ENCODE data around the gene EGLN1. TPM values are rescaled to one million over a fixed set of nuclear protein-coding genes. Genes with fewer than 3 reads are reported as not detected.
"Not testable (repeated sequence)": the region's sequence is repeated elsewhere in the genome, so short reads cannot be mapped to it uniquely, and the experiment has no call there.

The EGLN1 gene
- total RNA-seq: 32.5 to 34.4 TPM (median 33.6 TPM) in 3 replicates

DNA sequence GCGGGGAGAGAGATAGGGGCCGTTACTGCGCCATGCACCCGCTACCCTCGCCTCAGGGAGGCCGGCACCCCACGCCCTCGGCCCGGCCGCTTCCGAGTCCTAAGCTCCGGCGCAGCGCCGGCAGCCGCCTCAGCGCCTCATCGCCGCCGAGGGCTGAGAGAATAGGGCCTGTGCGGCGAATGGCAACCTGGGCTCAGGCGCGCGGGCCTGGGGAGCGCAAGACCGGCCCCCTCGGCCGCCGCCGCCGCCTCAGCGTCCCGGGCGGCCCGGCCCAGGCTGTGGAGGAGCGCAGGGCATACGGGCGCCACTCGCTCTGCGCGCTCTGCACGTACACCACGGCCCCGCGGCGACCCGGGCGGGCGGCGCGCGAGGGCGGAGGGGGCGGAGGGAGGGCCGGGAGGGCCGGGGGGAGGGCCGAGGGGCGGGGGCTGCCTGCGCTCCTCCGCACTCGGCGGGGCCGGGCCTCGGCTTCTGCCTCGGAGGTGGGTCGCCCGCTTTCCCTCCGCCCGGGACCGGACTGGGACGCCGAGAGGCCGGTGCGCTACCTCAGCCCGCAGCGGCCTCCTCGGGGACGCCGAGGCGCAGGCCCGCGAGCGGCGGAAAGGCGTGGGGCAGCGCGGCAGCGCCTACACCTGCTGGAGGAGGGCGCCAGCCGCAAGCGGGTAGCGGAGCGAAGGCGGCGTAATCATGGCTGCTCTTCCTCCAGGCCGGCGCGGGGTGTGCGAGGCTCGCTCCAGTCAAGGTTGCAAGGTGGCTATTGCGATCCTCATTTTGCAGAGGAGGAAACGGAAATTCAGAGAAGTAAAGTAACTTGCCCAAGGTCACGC is at the start of gene EGLN1:
EGLN1 (minus strand) TSS at position 317 of the 827 bp plus-strand sequence. CDS start 399 bp downstream, outside the sequence.
- Mint-ChIP-seq H3K4me1 (peaks cover 45% of the 10 kb centered on the region), H3K36me3 (no peaks in the 10 kb centered on the region), H3K4me3 (peak within 1 kb of the TSS; percentile 85), H3K27me3 (ENCODE audit: low read depth) (no peaks in the 10 kb centered on the region), H3K27ac (peak within 1 kb of the TSS; percentile 98), H3K9me3 (no peaks in the 10 kb centered on the region)
- DNase-seq (ENCODE audit: low spot score in 2 of 2, unreplicated experiment in 2 of 2): peak; percentile 77 to 85
- TF ChIP-seq, protein P1, sequence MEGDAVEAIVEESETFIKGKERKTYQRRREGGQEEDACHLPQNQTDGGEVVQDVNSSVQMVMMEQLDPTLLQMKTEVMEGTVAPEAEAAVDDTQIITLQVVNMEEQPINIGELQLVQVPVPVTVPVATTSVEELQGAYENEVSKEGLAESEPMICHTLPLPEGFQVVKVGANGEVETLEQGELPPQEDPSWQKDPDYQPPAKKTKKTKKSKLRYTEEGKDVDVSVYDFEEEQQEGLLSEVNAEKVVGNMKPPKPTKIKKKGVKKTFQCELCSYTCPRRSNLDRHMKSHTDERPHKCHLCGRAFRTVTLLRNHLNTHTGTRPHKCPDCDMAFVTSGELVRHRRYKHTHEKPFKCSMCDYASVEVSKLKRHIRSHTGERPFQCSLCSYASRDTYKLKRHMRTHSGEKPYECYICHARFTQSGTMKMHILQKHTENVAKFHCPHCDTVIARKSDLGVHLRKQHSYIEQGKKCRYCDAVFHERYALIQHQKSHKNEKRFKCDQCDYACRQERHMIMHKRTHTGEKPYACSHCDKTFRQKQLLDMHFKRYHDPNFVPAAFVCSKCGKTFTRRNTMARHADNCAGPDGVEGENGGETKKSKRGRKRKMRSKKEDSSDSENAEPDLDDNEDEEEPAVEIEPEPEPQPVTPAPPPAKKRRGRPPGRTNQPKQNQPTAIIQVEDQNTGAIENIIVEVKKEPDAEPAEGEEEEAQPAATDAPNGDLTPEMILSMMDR (IDR thresholded peaks at IDR 0.05; ENCODE audit: unreplicated experiment): no peak

DNA sequence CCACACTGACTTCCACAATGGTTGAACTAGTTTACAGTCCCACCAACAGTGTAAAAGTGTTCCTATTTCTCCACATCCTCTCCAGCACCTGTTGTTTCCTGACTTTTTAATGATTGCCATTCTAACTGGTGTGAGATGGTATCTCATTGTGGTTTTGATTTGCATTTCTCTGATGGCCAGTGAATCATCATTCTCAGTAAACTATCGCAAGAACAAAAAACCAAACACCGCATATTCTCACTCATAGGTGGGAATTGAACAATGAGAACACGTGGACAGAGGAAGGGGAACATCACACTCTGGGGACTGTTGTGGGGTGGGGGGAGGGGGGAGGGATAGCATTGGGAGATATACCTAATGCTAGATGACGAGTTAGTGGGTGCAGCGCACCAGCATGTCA is 49.4 kb upstream of the EGLN1 start:
- H3K4me1 Mint-ChIP-seq; H3K9me3 Mint-ChIP-seq; H3K36me3 Mint-ChIP-seq; H3K27ac Mint-ChIP-seq; H3K27me3 Mint-ChIP-seq (ENCODE audit: low read depth); H3K4me3 Mint-ChIP-seq; DNase-seq (ENCODE audit: low spot score in 2 of 2, unreplicated experiment in 2 of 2): not testable (repeated sequence)

DNA sequence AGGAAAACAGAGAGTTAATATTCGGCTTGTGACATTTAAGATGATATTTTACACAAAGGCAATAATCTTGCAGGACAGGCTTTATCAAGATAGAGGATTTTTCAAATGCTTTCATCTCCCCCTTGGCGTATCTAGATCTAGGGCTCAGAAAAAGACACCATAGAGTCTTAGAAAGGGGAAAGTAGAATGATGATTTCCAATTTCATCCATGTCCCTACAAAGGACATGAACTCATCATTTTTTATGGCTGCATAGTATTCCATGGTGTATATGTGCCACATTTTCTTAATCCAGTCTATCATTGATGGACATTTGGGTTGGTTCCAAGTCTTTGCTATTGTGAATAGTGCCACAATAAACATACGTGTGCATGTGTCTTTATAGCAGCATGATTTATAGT is 48.9 kb upstream of the EGLN1 start:
- not testable (repeated sequence) for H3K9me3 Mint-ChIP-seq; H3K27ac Mint-ChIP-seq; H3K27me3 Mint-ChIP-seq (ENCODE audit: low read depth); H3K36me3 Mint-ChIP-seq; DNase-seq (ENCODE audit: low spot score in 2 of 2, unreplicated experiment in 2 of 2); H3K4me3 Mint-ChIP-seq; H3K4me1 Mint-ChIP-seq

DNA sequence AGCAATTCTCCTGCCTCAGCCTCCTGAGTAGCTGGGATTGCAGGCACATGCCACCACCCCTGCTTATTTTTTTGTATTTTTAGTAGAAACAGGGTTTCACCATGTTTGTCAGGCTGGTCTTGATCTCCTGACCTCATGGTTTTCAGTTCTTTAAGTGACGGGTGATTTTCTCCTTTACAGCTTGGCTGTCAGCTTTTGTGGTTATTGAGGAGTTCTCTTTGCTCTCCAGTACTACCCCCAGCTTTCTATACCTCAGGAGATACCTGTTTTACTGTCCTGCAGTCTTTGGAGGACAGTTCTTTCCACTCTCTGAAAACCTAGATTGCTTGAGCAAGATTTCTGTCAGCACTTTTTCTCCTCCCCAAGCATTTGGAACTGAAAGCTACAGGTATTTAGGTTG is 45.9 kb upstream of the EGLN1 start:
- TF ChIP-seq, protein P1 (IDR thresholded peaks at IDR 0.05; ENCODE audit: unreplicated experiment): no peak
- Mint-ChIP-seq H3K9me3 (peaks cover 14% of the 10 kb centered on the region), H3K27me3 (ENCODE audit: low read depth) (peaks cover 8% of the 10 kb centered on the region)

DNA sequence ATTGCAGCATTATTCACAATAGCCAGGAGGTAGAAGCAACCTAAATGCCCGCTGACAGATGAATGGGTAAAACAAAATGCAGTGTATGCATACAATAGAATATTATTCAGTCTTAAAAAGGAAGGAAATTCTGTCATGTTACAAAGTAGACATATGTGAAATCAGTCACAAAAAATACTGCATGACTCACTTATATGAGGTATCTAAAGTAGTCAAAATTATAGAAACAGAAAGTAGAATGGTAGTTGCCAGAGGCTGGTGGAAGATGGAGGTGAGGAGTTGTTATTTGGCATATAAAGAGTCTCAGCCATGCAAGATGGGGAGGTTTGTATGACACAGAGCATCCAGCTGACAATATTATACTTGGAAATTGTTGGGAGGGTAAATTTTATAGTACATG is 43.0 kb upstream of the EGLN1 start:
- H3K4me3 Mint-ChIP-seq: no peak overlapping the region

More for the DNA sequence above, 45.9 kb upstream of the EGLN1 start:
- no peak for DNase-seq (ENCODE audit: low spot score in 2 of 2, unreplicated experiment in 2 of 2)
- Mint-ChIP-seq H3K4me1 (no peaks in the 10 kb centered on the region), H3K27ac (no peak overlapping the region), H3K36me3 (no peaks in the 10 kb centered on the region), H3K4me3 (no peak overlapping the region)

DNA sequence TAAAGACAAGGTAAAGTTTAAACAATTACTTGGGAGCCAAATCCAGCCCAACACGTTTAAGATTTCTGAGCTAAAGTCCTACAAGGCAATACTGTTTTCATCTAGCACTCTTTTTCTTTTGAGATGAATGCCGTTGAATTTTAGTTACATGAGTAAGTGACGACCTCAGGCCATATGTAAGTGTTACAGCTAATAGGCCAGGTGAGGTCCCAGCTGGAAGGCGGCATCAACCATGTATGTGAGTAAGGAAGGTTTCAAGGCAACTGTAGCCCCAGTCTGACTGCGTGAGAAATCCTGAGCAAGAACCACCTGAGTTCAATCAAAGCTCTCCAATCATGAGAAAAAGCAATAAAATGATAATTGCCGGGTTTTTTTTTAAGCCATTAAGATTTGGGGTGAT is 41.5 kb upstream of the EGLN1 start:
- Mint-ChIP-seq H3K4me3 (no peak overlapping the region), H3K27ac (no peak overlapping the region), H3K27me3 (ENCODE audit: low read depth) (peaks cover 8% of the 10 kb centered on the region), H3K36me3 (no peaks in the 10 kb centered on the region), H3K4me1 (no peaks in the 10 kb centered on the region), H3K9me3 (peaks cover 19% of the 10 kb centered on the region)
- TF ChIP-seq, protein P1 (IDR thresholded peaks at IDR 0.05; ENCODE audit: unreplicated experiment): no peak
- DNase-seq (ENCODE audit: low spot score in 2 of 2, unreplicated experiment in 2 of 2): no peak

More for the DNA sequence above, 43.0 kb upstream of the EGLN1 start:
- TF ChIP-seq, protein P1 (IDR thresholded peaks at IDR 0.05; ENCODE audit: unreplicated experiment): no peak
- no peaks in the 10 kb centered on the region for H3K36me3 Mint-ChIP-seq
- peaks cover 8% of the 10 kb centered on the region for H3K27me3 Mint-ChIP-seq (ENCODE audit: low read depth)
- no peak overlapping the region for H3K27ac Mint-ChIP-seq
- DNase-seq (ENCODE audit: low spot score in 2 of 2, unreplicated experiment in 2 of 2): no peak
- H3K4me1 Mint-ChIP-seq: no peaks in the 10 kb centered on the region
- peaks cover 14% of the 10 kb centered on the region for H3K9me3 Mint-ChIP-seq
